ENCODE measurements around the gene ZNF618.

GRCh38 chr9:114005371-114006154 is 129.5 kb downstream of the ZNF618 start:
- TF ChIP-seq EZH2 (IDR thresholded peaks at IDR 0.05; ENCODE audit: low read length), result no peak
- TF ChIP-seq, protein P1, sequence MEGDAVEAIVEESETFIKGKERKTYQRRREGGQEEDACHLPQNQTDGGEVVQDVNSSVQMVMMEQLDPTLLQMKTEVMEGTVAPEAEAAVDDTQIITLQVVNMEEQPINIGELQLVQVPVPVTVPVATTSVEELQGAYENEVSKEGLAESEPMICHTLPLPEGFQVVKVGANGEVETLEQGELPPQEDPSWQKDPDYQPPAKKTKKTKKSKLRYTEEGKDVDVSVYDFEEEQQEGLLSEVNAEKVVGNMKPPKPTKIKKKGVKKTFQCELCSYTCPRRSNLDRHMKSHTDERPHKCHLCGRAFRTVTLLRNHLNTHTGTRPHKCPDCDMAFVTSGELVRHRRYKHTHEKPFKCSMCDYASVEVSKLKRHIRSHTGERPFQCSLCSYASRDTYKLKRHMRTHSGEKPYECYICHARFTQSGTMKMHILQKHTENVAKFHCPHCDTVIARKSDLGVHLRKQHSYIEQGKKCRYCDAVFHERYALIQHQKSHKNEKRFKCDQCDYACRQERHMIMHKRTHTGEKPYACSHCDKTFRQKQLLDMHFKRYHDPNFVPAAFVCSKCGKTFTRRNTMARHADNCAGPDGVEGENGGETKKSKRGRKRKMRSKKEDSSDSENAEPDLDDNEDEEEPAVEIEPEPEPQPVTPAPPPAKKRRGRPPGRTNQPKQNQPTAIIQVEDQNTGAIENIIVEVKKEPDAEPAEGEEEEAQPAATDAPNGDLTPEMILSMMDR (optimal IDR thresholded peaks at IDR 0.05 in 1 of 3, IDR thresholded peaks at IDR 0.05 in 1 of 3, conservative IDR thresholded peaks at IDR 0.05 in 1 of 3; ENCODE audit: extremely low read depth in 1 of 3, insufficient read depth in 2 of 3, low read length in 3 of 3), result no peak
